HL-60/S4 treated with retinoic acid at 250 ng/mL for 4 days and 3 days (cell line): ENCODE results near the gene CAPG.

ENCODE experiments used
- in situ Hi-C: fragments of 300-500 bp; cut with MboI; formaldehyde crosslinking; loops from 2 replicates; pipeline ENCODE4 v1.7.0; 2022; ENCODE audit warnings: low sequenced_read_pairs

The CAPG gene

DNA sequence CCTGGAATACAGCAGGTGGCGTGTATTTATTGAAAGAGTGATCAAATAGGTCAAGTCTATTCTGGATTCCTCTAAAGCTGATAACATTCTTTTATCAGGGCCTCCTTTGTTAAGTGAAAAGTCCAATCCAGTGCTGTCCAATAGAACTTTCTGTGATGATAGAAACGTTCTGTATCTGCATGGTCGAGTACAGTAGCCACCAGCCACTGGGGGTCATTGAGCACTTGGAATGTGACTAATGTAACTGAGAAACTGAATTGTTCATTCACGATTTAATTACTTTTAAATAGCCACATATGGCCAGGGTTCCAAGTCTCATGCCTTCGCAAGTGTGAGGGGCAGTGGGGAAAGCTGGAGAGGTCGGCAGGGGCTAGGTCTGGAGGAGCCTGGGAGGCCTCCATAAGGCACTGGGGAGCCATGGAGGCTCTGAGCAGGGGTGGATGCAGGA, 28.9 kb upstream of the CAPG start:
- in situ Hi-C loops, result no loop called here

DNA sequence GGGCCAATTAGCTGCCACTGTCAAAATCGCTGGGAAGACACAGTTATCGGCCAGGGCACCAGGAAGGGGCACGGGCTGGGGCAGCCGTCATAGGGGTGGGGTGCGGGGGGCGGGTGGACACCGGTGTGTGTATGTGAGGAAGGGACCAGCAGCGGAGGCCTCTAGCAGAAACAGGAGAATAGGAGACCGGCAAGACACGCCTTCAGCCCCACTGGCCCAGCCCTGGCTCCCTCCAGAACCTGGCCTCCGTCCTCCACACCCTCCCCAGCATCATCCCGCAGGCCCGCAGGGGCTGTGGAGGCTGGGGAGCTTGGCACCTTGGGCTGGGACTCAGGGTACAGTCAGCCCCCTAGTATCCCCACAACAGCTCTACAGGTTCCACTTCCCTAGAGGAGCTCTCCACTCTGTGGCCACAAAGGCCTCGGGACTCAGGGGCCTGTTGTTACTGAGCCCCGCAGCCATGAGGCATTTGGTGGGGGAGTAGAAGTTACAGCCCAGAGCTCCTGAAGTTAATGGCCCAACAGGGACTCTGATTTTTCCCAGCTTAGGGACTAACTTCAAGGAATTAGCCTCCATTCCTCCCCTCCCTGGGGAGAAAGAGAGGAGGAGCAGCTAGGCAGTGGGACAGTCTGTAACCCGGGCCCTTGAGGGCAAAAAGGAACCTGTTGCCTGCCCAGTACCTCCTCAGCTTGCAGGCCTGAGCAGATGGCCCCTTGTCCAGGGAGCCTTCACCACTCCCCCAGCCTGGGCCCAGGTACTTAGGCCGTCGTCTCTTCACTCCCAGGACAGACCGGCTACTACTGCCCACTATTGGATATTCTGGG, 28.2 kb upstream of the CAPG start:
- in situ Hi-C loops, result no loop called here

DNA sequence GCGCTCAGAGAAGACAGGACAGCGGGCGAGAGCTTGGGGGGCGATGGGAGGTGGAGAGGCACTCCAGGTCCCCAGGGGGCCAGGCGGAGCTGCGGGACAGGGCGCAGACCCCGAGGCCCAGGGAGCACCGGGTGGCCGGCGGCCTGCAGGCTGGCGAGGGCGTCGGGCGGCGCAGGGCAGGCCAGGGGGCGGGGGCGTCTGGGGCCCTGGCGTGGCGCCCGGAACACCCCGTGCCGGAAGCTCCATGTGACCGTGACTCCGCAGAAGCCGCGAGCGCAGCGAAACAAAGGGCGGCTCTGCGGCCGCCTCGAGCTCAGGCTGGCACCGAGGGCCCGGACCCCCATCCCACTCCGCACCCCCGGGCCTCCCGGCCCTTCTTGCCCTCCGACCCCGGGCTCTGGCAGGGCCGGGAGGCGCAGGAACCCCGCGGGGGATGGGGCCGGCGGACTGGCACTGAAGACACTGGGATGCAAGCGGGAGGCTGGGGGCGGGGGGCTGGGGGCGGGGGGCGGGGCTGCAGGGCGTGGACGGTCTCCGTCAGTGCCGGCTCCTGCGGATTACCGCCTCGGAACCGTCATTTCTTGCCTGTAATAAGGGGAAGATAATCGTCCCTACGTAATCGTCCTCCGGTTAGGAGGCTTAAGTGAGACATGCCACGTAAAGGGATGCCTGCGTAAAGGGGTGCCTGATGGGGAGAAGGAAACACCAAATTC, 27.5 kb upstream of the CAPG start:
- in situ Hi-C loops, result no loop called here

DNA sequence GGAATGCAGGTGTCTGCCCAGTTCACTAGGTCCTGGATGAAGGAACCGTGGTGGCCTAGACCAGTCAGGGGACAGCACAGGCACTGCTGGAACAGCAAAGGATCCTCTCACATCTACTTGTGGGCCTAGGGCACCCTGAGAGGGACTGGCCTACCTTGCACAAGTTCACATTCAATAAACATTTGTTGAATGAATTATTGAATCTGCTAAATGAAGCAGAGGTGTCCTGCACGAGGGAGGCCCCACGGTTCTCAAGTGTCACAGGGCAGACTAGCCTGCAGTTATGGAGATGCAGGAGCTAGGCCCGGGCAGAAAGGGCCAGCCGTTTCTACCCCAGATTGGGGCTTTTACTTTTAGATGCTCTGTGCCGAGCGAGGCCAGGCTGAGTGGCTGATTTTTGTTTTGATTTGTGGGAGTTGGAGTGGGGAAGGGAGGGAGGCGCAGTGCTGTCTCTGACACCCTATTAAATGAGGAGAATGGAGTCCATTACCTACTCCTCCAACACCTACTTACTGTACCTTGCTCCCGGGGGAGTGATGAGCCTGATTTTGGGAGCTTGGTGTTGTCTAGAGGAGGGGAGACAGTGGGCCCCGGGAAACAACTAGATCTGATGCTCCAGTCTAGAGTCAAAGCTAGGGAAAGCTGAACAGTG, 26.8 kb upstream of the CAPG start:
- in situ Hi-C loops, result no loop called here

DNA sequence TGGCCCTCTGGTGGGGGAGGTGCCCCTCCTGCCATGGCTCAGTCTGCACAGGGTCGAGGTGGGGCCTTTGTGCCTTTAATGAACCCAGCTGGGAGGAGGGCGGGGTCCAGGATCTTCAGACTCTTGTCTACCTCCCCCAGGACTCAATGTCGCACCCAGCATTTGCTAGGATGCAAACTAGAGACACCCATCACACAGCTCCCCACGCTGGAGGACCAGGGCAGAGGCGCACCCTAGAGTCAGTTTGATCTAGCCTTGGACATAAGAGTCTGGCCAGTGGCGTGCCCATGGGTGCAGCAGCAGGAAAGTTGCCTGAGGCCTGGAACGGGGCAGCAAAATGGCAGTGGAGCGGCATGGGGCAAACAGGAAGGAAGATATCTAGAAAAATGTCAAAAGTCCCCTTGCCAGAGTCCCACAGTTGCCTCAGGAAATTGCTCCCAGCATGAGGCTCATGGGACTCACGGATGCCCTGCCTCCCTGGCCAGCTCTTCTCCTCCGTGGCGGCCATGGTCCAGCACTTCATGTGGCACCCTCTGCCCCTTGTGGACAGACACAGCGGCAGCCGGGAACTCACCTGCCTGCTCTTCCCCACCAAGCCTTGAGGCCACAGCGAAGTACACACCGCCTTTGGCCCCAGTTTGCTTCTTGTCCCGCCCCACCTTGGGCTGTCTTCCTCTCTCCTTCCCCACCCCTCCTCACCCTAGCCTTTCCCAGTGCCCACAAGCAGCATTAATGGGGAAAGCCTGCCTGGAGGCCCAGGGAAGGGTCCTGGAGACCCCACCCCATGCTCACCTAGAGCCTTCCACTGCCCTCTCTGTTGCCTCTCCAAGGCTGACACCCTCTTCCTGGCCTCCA, 26.0 kb upstream of the CAPG start:
- in situ Hi-C loops, result no loop called here

DNA sequence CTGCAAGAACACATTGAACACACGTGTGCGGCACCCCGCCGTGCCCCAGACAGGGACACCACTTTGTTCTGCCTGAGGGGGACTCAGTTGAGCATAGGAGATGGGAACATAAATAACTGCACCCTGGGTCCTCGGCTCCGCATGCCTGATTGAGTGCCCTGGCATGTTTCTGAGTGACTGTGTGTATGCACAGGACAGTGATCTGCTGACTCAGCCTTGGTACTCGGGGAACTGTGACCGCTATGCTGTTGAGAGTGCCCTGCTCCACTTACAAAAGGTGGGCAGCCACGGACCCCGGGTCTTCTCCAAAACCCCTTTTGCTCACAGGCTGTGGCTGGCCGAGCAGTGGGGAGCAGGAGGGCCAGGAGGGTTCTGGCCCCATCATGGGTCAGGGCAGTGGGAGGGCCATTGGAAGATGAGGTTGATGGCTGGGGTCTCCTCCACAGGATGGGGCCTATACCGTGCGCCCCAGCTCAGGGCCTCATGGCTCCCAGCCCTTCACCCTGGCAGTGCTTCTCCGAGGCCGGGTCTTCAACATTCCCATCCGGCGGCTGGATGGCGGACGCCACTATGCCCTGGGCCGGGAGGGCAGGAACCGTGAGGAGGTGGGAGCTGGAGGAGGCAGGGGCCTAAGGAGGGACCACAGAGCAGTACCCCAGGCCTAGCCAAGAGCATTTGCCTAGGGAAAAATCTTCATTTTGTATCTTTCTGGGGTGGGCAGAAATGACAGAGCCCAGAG, 25.2 kb upstream of the CAPG start:
- in situ Hi-C loops, result no loop called here

DNA sequence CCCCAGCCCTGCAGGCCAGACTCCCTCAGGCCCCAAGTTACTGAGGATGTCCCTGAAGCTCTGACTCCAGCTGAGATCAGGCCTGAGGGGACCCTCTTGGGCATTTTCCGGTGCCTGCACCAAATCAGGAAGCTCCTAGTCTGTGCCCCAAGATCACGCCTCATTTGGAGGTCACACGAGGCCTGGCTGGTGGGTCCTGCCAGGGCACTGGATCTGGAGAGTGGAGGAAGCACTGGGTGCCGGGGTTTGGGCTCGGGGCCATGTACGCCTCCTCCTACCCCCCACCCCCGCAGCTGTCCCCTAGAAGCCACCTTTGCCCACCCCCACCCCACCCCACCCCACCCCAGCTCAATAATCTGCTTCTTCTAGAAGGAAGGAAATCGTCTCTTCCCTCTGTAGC, 24.5 kb upstream of the CAPG start:
- in situ Hi-C loops, result no loop called here

DNA sequence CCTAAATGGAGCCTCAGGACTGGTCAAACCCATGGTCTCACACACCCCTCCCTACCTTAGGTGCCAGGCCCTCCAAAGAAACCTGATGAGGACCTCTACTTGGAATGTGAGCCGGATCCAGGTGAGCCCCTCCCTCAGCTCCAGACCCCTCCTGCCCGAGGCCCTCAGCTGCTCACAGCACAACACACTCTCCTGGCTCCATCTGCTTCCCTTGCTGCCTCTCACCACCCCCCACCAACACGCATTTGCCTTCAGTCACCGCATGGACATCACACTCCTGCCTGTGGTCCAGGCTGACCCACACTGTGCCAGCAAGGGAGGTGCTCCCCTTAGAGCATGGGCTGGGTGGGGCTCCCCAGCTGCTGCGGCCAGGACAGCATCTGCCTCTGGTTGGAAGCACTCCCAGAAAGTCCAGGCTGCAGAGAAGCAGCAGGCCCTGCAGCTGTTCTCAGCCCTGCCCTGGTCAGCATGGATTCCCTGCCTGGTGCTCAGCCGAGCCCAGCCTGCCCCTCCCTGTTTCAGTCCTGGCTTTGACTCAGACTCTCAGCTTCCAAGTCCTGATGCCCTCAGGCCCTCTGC, 23.4 kb upstream of the CAPG start:
- in situ Hi-C loops, result no loop called here

DNA sequence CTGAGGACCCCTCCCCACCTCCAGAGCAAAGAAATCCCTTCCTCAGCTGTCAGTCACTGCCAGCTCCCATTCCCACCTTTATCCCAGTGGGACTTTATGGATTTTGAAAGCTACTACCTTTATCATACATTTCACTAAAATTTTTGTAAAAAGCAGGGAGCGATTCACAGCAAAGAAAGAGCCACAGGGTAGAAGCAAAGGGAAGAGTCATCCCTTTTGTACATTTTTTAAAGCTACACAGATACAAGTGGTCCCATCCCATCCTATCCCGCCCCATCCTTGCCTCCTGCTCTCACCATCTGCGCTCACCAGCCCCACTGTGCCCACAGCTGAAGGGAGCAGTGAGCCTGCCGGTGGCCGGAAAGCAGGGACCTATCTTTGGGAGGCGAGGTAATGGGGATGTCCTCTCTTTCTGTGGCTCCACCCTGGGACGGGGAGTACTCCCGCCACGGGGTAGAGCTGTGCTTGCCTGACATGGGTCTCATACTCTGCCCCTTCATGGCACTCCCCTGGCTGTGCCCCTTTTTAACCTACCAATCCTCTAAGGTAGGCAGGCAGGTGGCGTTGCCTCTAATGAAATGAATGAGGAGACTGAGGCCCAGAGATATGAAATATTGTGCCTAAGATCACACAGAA, 21.5 kb upstream of the CAPG start:
- in situ Hi-C loops, result no loop called here

DNA sequence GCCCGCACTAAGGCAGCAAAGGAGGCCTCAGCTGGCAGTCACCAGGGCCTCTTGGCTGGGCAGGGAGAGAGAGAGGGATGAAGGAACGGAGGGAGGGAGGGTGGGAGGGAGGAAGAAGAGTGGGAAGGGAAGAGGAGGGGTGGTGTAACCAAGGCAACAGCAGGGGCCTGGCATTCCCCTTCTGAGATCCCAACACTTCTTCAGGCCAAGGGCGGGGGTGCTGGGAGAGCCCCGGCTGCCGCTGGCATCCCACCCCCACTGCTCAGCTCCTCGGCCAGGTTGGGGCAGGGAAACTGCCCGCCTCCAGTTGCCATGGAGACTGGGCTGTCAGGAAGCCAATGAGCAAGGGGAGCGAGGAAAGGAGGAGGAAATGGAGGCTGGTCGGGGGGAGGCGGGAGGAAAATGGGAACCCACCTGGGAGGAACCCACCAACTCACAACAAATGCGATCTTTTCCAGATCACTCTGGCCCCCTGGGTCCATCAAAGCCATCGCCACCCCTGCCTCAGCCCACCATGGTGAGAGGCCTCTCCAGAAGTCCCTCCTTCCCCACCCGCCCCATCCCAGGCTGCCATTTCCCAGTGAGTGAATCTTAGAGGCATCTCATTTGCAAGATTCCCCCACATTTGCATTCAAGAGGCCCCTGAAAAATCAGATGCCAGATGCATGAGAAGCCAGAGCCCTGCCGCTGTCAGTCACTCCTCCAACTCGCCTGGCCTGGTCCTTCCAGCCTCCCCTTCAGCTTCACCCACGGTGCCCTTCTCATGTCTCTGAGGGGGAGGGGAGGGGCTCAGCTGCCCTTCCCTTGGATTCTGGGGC, 20.8 kb upstream of the CAPG start:
- in situ Hi-C loops, result no loop called here

DNA sequence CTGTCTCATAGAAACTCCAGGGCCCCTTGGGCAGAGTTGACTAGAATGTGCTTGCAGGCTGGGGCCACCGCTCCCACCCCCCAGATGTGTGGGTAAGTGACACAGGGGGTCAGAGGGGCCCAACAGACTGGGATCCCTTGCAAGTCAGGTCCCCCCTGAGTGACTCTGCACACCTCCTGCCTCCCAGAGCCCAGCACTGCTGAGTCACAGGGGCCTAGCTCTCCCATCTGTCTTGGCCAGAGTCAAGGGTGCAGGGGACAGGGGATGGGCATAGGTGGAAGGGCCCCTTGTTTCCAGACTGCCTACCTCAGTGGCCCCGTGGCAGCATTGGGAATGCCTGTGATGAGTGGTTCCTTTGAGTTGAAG, 19.7 kb upstream of the CAPG start:
- in situ Hi-C loops, result no loop called here

DNA sequence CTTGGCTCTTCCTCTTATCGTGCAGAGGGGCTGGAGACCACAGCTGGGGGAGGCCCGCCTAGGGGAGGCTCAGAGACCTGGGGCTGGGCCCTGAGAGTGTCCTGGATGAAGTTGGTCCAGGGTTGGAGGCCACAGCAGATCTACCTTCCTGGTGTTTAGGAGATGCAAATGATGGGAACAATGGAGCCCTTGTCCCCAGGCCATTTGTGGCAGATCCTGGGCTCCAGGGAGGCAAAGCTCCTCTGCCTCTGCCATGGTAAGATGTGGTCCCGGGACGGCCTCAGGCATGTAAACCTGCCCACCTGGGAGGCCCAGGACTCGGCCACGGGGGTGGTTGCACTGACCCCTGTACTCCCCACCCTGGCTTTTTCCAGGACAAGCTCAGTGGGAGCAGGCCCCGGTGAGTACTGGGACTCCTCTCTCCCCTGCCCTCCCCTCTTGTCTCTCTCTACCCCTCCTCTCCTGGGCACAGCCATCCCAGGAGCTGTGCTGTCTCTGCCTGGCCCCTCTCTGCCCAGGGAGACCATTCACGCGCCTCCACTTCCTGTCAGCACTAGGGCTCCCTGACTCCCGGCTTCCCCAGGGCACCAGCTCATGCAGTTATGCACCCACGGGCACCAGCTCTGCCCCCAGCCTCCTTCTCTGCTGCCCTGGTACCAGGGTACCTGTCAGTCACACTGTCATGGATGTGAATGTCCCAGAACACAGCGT, 19.2 kb upstream of the CAPG start:
- in situ Hi-C loops, result no loop called here

DNA sequence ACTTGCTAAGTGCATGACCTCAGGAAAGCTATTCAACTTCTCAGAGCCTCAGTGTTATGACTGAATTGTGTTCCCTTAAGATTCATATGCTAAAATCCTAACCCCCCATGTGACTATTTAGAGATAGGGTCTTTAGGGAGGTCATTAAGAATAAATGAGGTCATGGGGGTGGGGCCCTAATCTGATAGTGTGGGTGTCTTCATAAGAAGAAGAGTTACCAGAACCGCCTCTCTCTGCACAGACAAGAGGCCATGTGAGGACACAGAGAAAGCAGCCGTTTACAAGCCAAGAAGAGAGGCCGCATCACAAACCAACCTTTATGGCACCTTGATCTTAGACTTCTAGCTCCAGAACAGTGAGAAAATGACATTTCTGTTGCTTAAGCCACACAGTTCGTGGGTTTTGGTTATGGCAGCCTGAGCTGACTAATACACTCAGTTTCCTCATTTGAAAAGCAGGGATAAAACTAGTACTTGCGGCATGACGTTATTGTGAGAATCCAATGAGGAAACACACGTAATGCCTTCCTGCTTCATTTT, 18.2 kb upstream of the CAPG start:
- in situ Hi-C loops, result no loop called here

DNA sequence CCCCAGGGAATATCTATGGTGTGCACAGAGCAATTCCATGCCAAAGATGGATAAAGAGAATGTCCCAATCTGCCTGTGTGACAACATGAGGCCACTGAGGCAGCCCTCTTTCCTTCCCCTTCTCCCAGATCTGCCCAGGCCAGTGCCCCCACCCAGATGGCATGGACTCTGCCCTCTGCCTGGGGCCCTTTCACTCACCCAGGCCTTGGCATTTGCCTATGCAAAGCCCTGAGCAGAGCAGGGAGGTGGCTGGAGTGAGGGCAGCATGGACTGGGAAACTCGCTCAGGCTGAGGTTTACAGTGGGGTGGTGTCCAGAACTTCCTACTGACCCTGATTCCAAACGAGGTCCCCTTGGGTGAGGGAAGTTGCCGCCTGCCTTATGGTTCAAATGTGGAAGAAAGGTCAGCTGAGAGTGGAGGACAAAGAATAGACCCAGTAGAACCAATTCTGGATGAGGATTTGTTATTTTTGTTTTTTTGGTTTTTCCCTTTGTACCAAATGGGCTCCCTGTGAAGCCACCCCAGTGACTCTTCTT, 17.2 kb upstream of the CAPG start:
- in situ Hi-C loops, result no loop called here

DNA sequence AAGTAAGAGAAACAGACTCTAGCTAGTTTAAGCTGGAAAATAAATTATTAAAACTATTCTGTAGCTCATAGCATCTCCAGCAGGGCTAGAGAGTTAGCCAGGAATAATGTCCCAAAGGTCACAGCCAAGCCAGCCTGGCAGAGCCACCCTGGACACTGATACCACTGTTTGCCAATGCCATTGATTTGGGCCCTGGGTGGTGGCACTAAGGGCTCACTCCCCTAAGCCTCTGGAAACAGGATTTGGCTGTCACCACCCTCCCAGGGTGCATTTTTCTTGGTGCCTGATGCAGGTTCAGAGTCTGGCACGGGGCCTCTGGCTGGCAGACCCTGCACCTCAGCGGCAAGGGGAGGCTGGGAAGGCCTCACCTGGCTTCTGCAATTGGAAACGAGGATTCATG, 15.4 kb upstream of the CAPG start:
- in situ Hi-C loops, result no loop called here

DNA sequence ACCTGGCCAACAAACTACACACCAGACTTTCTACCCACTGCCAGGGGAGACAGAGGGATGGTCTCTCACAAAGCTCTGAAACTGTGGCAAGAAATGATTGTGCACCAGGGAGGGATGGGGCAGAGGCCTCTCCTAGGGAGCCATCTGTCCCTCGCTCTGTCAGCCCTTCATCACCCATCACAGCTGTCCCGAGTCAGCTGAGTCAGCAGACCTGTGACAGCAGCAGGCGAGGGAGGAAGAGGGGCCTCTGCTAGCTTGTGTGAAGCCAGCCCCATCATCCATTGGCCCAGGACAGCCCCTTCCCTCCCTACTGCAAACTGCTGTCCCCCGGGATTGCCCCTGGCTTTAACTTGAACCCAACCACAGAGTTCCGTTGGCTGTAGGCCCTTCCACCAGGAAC, 13.4 kb upstream of the CAPG start:
- in situ Hi-C loops, result loop anchor here (25.0 kb wide), 1 partner anchor 389 kb away; no protein-coding TSS in a partner anchor

DNA sequence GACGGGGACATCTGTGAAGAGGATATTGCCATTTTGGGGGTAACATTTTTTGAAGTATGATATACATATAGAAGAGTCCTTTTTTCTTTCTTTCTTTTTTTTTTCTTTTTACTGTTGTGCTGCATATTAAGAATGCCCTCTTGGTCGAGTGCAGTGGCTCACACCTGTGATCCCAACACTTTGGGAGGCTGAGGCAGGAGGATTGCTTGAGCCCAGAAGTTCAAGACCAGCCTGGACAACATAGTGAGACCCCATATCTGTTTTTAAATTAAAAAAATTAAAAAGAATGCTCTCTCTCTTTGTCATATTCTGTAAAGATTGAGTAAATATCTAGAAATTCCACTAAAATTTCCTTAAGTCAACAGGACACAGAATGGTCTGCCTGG, 11.9 kb upstream of the CAPG start:
- in situ Hi-C loops, result loop anchor here (25.0 kb wide), 1 partner anchor 390 kb away; no protein-coding TSS in a partner anchor
